Skin of body (tissue), 2 donors: Measurements from ENCODE around the gene CBLL1. TPM values are rescaled to one million over a fixed set of nuclear protein-coding genes. Genes with fewer than 3 reads are reported as not detected.

Experiments used
- DNase-seq: peaks from one replicate; lab custom pipeline; 2025; lab: John Stamatoyannopoulos, UW
- total RNA-seq: library from RNA; depleted of rRNA; stranded (reverse); fragments of >200 nt; gene quantifications from one replicate; pipeline ENCODE4 v1.2.3, GENCODE V29; 2014

CBLL1 gene, protein sequence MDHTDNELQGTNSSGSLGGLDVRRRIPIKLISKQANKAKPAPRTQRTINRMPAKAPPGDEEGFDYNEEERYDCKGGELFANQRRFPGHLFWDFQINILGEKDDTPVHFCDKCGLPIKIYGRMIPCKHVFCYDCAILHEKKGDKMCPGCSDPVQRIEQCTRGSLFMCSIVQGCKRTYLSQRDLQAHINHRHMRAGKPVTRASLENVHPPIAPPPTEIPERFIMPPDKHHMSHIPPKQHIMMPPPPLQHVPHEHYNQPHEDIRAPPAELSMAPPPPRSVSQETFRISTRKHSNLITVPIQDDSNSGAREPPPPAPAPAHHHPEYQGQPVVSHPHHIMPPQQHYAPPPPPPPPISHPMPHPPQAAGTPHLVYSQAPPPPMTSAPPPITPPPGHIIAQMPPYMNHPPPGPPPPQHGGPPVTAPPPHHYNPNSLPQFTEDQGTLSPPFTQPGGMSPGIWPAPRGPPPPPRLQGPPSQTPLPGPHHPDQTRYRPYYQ
- 16.0 TPM for total RNA-seq

DNA sequence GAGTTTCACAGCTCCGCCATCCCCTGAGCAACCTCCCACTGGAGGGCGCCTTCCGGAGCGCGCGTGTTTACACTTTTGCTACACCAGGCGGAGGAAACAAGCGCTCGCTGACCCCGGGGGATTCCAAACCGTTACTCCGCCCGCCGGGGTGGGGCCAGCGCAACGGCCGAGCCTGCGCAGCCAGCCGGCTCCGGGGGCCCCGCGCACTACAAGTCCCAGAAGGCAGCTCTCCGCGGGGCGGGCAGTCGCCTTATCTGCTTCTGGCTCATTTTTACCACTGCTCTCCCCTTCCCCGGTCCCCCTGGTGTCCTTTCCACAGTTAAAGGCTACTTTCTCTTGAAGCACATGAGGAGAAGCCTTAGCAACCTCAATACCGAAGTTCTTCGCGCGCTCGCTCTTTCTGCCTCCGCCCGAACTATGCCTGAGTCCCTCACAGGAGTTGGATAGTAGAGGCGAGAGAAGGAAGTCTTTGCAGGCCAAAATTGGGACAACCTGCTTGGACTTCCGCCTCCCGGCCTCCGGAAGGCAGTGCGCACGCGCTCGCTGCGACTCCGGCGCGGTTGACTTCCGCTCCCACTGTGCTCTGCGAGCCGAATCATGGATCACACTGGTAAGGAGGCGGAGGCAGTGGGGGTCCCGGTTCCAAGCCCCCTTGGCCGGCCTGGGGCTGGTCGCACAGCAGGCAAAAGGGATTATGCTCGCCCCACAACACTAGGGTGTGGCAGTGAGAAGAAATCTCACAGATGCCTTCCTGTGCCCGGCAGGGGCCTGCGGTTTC lies at the start of gene CBLL1:
TSS of gene CBLL1 (plus strand) at position 576 of the 778 bp plus-strand sequence. CDS start at position 598, 22 bp downstream.
- peak; percentile 96 for DNase-seq

DNA sequence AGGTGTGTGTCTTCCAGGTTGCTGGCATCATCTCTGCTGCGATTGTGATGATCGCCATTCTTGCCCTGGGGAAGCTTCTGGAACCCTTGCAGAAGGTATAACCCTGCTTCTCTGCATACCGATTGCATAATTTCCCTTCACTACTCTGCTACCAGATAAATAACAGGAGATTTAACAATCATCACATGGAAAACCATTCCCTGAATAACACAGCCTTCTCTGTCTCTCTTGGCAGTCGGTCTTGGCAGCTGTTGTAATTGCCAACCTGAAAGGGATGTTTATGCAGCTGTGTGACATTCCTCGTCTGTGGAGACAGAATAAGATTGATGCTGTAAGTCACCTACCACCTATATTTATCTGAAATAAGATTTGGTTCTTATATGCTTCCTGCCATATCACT lies 49.6 kb upstream of the CBLL1 start:
- peak; percentile 19 for DNase-seq

DNA sequence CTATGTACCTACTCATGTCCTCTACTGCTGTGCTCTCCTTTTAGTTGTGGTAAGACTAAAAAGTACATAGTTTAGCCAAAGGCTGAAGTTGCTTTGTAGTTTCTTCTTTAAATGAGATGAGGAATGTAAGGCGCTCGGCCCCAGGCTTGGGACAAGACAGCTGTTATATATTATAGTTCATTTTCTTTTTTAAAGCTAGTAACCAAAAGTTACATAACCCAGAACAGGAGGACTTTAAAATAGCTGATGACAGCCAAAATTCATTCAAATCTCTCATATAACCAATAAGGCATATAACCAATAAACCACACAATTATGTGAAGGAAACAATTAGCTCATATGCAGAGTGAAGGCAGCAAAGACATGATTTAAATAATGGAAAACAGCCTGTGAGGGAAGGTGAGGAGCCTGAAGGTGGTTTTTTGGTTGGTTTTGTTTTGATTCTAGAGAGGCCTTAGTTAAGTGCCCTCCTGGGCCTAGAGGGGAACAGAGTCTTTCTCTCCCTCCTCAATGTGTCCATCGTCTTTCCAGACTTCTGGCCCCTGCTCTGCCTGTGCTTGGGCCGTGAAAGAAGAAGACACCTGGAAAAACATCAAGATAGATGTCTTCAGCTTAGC lies 47.5 kb upstream of the CBLL1 start:
- DNase-seq = no peak

DNA sequence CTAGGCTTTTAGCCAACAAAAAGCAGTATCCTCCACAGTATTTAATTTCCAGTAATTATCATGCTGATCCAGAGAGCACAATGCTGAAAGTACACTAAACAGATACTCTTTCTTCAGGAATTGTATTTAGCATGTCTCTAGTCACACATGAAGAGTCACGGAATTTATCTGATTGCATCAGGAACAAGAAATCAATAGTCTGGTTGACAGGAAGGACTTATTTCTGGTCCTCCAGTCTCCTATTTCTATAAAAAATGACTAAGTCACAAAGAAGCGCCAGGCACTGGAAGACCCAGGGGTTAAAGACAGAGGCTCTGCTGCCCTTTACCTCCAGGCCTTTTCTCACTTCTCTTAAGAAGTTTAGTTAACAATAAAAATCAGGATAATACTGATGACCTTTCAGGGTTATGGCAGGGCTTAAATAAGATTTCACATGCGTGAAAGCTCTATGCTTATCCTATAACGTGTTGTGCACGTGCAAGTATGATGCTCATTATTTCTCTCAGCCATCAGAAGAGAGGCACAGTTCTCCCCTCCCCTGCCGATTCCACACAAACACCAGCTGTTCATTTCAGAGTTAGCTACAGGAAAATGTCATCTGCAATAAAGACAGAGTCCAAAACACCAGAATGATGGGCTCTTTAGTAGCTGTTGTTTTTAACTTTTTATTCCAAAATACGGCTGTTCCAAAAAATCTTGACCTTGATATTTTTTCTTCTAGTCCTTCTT lies 46.5 kb upstream of the CBLL1 start:
- peak; percentile 51 for DNase-seq

DNA sequence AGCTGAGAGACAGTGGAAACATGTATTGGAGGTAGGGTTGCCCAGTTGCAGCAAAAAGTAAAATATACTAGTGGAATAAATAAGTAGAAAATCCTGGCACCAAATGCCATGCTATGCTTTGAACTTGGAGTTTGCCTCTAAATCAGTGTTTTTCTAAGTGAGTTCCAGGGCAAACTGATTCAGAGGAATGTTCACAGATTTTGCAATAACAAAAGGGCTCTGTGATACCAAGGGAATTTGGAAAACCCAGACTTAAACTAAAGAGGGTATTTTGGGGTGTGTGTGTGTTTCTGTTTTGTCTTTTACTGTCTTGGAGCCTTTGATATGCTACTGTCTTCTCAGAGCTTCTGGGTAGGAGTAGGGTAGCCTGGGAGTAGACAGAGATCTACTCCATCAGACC lies 43.4 kb upstream of the CBLL1 start:
- no peak for DNase-seq

DNA sequence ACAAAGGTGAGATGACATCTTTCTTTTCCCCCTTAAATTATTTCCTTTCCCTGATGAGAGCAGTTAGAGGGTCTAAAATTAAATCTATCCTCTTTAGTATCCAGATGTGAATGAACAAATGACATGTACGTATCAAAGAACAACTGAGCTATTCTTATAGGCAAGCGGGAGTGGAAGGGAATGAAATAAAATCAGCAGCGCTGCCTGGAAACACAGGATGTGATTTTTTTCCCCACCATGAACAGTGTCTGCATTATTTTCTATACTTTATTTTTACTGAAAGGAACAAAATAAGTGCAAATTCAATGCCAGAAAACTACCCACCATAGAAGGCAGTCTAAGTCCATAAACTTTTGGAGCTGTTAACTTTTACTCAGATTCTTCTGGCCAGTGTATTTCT lies 42.8 kb upstream of the CBLL1 start:
- no peak for DNase-seq

DNA sequence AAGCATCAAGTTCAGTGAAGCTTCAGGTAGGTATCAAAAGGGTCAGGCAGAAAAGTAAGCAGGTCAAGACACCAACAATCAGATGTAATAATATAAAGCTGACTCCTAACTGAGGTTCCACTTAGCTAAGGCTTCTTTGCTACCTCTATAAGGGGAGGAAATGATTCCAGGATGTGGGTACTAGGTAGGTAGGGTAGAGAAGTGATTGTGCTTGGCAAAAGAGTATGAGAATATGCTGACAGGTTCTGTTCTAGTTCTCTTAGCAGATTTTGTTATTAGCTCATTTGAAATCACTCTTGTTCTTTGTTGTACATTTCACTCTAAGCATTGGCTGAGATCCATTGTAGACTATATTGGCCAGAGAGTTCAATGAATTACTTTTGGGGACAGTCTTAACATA lies 40.7 kb upstream of the CBLL1 start:
- no peak for DNase-seq

DNA sequence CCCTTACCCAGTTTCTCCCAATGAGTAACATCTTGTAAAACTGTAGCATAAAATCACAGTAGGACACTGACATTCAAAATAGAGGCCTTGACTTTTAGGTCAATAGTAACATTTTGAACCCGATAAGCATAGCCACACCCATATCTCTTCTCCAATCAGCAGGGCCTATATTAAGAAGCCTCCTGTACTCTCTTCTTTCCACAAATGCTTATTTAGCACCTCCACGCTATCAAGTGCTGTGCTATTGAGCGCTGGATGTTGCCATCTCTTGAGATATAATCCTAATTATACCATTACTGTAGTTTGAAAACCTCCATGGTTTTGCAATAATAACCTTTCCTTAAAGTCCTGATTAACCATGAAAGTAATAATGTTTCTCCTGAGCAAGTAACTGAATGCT lies 40.1 kb upstream of the CBLL1 start:
- no peak for DNase-seq

DNA sequence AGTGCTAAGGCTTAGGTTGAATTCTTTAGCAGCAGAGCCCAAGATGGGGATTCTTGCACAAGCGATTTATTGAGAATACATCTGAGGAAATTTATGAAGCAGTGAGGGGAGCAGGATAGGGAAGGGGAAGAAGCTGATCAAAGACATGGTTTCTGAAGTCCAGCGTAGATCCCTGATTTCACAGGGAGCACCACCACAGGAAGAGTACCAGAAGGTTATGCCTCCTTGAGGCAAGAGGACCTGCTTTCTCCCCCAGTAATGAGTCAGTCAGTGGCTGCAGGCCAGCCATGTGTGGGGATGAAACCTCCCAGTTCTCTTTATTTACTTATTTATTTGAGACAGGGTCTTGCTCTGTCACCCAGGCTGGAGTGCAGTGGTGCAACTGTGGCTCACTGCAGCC lies 35.0 kb upstream of the CBLL1 start:
- DNase-seq = no peak

DNA sequence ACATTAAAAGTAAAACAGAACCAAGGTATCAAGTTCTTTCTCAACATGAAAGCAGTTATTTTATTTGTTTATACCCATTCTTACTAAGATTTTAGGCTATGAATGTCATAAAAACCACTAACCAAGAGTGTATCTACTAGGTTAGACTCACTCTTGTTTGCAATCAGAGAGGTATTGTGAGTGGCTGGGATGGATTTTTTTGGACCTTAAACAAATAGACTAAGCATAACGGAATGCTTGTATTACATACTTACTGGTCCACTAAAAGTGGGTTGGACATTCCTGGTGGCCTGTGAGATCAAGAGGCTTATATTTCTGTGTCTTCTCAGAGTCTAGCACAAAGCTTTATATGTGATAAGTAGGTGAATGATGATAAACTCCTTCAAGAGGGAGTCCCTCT lies 32.6 kb upstream of the CBLL1 start:
- DNase-seq = no peak

DNA sequence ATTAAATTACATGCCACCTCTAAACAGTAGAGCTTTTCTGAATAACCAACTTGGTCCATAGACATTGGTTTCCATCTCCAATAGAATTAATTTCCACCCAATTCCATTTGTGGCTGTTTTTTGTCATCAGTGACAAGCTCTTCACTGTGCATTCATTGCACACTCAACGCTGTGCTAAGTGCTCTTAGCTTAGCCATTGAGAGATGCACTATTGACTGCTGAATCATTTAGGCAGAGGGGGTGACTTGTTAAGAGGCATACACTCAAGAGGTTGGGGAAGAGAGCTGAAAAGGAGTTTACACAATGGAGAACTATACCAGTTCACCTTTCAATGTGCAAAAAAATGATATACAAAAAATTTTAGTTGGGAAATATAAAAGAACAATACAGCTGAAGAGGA lies 31.9 kb upstream of the CBLL1 start:
- DNase-seq = no peak

DNA sequence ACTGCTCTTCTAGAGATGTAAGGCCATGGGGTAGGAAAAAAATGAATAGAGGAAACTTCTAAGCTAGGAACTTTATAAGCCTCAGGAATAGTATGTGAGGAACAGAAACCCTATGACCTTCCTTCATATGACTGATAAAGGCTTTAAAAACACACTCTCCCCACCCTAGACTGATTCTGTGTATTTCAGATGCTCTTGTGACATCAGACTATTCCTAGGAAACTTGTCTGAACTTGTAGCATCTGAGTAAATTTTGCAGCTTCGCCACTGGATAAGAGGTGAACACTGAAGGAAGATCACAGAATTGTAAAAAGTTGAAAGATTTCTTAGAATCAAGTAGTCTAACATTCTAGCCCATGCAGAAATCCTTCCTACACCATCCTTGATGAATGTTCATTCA lies 31.0 kb upstream of the CBLL1 start:
- no peak for DNase-seq

DNA sequence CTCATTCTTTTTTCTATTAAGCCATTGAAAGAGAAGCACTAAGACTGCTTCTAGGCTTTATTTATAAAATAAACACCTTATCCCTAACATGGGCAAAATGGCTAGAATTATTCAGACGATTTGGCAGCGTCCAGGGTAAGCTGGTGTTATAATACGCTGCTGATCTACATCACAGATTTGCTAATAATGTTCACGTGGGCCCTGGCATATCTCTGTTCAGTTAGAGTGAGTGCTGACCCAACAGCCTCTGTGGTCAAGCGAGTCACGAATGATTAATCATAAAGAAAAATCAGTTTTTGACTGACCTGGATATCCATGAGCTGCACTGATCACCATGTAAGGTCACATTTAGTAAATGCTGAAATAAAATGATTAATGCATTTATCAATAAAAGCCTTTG lies 28.4 kb upstream of the CBLL1 start:
- no peak for DNase-seq

DNA sequence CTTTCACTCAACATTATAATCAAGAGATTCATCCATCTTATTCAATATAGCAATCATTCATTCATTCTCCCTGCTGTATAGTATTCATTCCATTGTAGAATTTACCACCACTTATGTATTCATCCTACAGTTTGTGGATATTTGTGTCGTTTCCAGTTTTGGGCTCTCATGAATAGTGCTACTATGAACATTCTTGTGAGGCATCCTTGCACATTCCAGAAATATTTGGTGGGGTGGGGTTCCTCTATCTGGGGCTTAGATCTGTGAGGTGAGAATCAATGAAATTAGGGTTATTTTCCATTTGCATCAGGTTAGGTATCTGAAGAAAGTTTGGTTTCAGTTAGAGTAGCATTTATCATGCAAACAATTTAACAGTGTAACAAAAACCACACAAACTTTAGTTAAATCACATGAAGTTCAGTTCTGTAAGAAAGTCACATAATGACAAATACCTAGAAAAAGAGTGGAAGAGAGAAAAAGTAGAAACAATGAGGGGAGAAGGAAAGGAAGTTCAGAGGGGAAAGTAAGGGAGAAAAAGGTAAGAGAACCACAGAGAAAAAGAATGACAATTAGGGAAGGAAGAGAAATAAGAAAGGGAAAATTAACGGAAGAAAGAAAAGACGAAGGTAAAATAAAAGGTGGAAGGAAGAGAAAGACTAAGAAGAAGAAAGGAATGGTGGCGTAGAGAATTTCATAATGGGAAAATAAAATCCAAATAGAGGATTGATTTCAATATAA lies 25.3 kb upstream of the CBLL1 start:
- DNase-seq = no peak

DNA sequence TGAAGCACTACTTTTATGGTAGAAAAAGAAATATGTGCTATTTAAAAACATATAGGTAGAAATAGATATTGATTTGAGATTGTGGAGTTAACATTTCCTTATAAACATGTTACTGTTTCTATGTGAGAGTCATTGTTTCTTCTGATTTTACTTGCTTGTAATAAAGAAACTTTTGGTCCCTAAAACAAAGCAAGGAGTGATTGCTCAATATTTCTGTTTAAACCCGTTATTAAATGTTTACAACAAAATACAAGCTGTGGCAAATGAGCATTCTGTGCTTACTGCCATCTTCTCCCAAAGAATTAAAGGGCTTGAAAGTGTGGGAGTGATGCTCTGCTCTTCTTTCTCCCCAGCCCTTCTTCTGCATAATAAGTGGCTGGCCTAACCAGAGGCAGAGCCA lies 22.7 kb upstream of the CBLL1 start:
- no peak for DNase-seq

DNA sequence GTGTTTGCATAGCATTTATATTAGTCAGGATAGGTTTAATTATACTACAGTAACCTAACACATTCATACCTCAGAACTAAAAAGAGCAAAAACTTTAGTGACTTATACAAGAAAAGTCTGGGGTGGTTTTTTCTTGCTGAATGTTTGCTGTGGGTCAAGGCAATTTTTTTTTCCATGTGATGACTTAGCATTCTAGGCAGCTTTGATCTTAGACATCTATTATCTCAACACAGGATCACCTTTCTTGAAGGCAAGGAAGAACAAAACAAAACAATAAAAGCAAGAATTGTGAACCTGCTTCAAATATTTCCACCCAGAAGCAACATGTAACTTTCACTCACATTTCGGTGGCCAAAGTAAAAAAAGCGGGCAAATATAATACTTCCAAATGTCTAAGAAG lies 20.7 kb upstream of the CBLL1 start:
- DNase-seq = no peak

DNA sequence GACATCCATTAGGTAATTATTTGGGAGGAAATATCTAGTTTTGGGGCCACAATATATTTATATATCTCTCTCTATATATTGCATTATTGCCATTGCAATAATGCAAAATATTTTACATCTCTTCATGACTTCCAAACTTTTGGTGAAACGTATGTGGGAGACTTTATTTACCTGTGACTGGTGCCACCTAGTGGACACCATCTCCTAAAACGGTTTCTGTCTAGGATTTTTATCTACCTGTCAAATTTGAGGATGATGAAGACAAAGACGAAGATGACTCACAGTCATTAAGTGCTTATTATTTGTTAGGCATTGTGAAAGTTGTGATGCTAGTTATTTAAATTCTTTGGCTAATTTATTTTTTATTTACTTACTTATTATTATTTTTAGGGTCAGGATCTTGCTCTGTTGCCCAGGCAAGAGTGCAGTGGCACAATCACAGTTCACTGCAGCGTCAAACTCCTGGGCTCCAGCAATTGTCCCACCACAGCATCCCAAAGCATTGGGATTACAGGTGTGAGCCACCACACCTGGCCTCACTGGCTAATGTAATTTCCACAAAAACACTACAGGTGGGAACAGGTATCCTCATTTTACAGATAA lies 18.7 kb upstream of the CBLL1 start:
- no peak for DNase-seq

DNA sequence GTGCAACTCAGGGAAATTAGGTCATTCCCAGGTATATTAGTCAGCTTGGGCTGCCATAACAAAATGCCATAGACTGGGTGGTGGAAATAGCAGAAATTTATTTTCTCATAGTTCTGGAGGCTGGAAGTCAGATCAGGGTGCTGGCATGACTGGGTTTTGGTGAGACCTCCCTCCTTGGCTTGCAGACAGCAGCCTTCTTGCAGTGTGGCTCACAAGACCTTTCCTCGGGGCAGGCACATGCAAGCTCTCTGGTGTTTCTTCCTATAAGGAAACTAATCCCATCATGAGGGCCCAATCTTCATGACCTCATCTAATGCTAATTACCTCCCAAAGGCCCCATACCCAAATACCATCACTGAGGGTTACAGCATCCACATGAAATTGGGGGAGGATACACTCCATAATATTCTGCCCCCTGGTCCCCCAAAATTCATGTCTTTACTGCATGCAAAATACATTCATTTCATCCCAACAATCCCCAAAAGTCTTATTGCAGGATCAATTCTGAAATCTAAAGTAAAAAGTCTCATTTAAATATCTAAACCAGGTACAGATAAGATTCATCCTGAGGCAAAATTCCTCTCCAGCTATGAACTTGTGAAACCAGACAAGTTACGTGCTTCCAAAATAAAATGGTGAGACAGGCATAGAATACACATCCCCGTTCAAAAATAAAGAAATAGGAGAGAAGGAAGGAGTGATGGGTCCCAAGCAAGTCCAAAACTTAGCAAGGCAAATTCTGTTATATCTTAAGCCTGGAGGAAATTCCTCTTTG lies 17.4 kb upstream of the CBLL1 start:
- DNase-seq = no peak

DNA sequence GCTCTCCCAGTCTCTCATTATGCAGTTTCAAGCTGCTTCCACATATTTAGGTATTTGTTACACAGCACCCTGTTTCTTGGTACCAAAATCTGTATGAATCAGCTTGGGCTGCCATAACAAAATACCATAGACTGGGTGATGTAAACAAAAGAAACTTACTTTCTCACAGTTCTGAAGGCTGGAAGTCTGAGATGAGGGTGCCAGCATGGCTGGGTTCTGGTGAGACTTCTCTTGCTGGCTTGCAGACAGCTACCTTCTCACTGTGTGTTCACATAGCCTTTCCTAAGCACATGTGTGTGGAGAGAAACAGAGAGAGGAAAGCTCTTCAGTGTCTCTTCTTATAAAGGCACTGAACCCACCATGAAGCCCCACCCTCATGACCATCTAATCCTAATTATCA lies 15.7 kb upstream of the CBLL1 start:
- DNase-seq = no peak
